Activated CD8-positive, alpha-beta memory T cell treated with anti-CD3 and anti-CD28 coated beads, Interleukin-2, amount 50 U/mL, for 1 hour (primary cell): ENCODE measurements around the gene LRRC58.

ENCODE experiments used
- DNase-seq: peaks from one replicate; pipeline ENCODE4 v3.0.0-alpha.2; 2020; ENCODE audit errors: extremely low read depth

The LRRC58 gene

DNA sequence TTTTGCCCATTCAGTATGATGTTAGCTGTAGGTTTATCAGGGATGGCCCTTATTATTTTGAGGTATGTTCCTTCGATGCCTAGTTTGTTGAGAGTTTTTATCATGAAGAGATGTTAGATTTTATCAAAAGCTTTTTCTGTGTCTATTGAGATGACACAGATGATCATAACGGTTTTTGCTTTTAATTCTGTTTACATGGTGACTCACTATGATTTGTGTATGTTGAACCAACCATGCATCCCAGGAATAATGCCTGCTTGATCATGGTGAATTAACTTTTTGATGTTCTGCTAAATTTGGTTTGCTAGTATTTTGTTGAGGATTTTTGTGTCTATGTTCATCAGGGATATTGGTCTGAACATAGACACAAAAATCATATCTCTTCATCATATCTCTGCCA, 72.4 kb downstream of the LRRC58 start:
- no peak for DNase-seq

- DNase-seq: no peak
Observed at GRCh38 chr3:120275618-120276017, 73.5 kb downstream of the LRRC58 start.

GRCh38 chr3:120274739-120275167, 74.4 kb downstream of the LRRC58 start:
- DNase-seq: no peak
